IMR-90 (cell line): ENCODE data around the gene B4GALT5. TPM values are rescaled to one million over a fixed set of nuclear protein-coding genes. Genes with fewer than 3 reads are reported as not detected.

Experiments
- ATAC-seq: fragments of 200-7000 bp; cut with Tn5 transposase; 2 replicates; pipeline ENCODE4 v1.9.1; 2020; ENCODE audit warnings: low read depth, mild to moderate bottlenecking, moderate library complexity
- BruUV-seq: library from RNA; stranded (reverse); fragments of 400-500 nt; replicated peaks from 2 replicates; lab custom pipeline; 2021; lab: Mats Ljungman, UMichigan
- CTCF ChIA-PET: fragments of 300-600 bp; formaldehyde crosslinking; extraction: SDS; loops from one replicate; lab custom pipeline; 2021; ENCODE audit warnings: antibody characterized with exemption; lab: Yijun Ruan, JAX
- POLR2A ChIA-PET: fragments of 300-600 bp; sonication (Branson Sonifier 250); formaldehyde crosslinking; loops from one replicate; lab custom pipeline; 2022; ENCODE audit warnings: antibody characterized with exemption; ENCODE audit not compliant: unreplicated experiment; lab: Charles Lee
- DNase-seq: peaks from one replicate; pipeline ENCODE4 v3.0.0; 2013
- H2AFZ ChIP-seq: replicated peaks from 2 replicates; pipeline ENCODE3; 2013; ENCODE audit warnings: low read length, mild to moderate bottlenecking; ENCODE audit not compliant: poor library complexity
- H2AK5ac ChIP-seq: 2 replicates; pipeline ENCODE4 v1.6.1; 2013; ENCODE audit warnings: low read depth, low read length, inconsistent platforms
- H2AK9ac ChIP-seq: replicated peaks from 2 replicates; pipeline ENCODE3; 2013; ENCODE audit warnings: mild to moderate bottlenecking, low read depth, low read length, moderate library complexity; ENCODE audit not compliant: poor library complexity
- H2BK120ac ChIP-seq: 2 replicates; pipeline ENCODE4 v1.6.1; 2013; ENCODE audit warnings: low read depth, low read length, inconsistent platforms
- H2BK15ac ChIP-seq: 3 replicates; pipeline ENCODE4 v1.6.1; 2013; ENCODE audit warnings: low read depth, low read length, inconsistent platforms
- H2BK20ac ChIP-seq: 2 replicates; pipeline ENCODE4 v1.6.1; 2013; ENCODE audit warnings: low read depth, mild to moderate bottlenecking, inconsistent platforms, low read length, moderate library complexity
- H2BK5ac ChIP-seq: 2 replicates; pipeline ENCODE4 v1.6.1; 2013; ENCODE audit warnings: mild to moderate bottlenecking, low read depth, low read length, inconsistent platforms; ENCODE audit not compliant: poor library complexity, severe bottlenecking
- H3K14ac ChIP-seq: replicated peaks from 2 replicates; pipeline ENCODE4 v1.6.1; 2013; ENCODE audit warnings: low read depth, low read length, inconsistent platforms
- H3K18ac ChIP-seq: 2 replicates; pipeline ENCODE4 v1.6.1; 2013; ENCODE audit warnings: low read depth, low read length, control low read depth
- H3K23ac ChIP-seq: 2 replicates; pipeline ENCODE4 v1.6.1; 2013; ENCODE audit warnings: low read depth, low read length, inconsistent platforms
- H3K27ac ChIP-seq: 2 replicates; pipeline ENCODE4 v1.5.1; 2013; ENCODE audit warnings: mild to moderate bottlenecking, control low read depth, low read length; ENCODE audit not compliant: insufficient read depth
- H3K27me3 ChIP-seq: 2 replicates; pipeline ENCODE4 v1.6.1; 2013; ENCODE audit warnings: low read length; ENCODE audit not compliant: control insufficient read depth, insufficient read depth
- H3K36me3 ChIP-seq: 2 replicates; pipeline ENCODE4 v1.6.1; 2013; ENCODE audit warnings: low read length, mixed read lengths; ENCODE audit not compliant: control insufficient read depth, insufficient read depth
- H3K4ac ChIP-seq: 2 replicates; pipeline ENCODE4 v1.6.1; 2013; ENCODE audit warnings: low read depth, low read length, inconsistent platforms
- H3K4me1 ChIP-seq: 2 replicates; pipeline ENCODE4 v1.6.1; 2013; ENCODE audit warnings: low read length, mixed read lengths; ENCODE audit not compliant: control insufficient read depth, insufficient read depth
- H3K4me2 ChIP-seq: 2 replicates; pipeline ENCODE4 v1.6.1; 2013; ENCODE audit warnings: low read depth, mild to moderate bottlenecking, control low read depth, low read length, moderate library complexity
- H3K4me3 ChIP-seq: 2 replicates; pipeline ENCODE4 v1.5.1; 2013; ENCODE audit warnings: low read depth, mild to moderate bottlenecking, control low read depth, low read length, moderate library complexity; ENCODE audit not compliant: insufficient read depth
- H3K56ac ChIP-seq: 2 replicates; pipeline ENCODE4 v1.6.1; 2013; ENCODE audit warnings: low read length, inconsistent platforms; ENCODE audit not compliant: insufficient read depth; ENCODE audit errors: extremely low read depth
- H3K79me1 ChIP-seq, 2 experiments: 2 replicates each; pipeline ENCODE4 v1.6.1; 2013; ENCODE audit warnings: low read length in 2 of 2, inconsistent platforms in 1 of 2, low read depth in 1 of 2
- H3K9ac ChIP-seq: 2 replicates; pipeline ENCODE4 v1.6.1; 2013; ENCODE audit warnings: low read depth, low read length, control low read depth
- H3K9me1 ChIP-seq: 2 replicates; pipeline ENCODE4 v1.6.1; 2013; ENCODE audit warnings: low read length, inconsistent platforms; ENCODE audit not compliant: insufficient read depth
- H3K9me3 ChIP-seq: 2 replicates; pipeline ENCODE4 v1.6.1; 2013; ENCODE audit warnings: low read length; ENCODE audit not compliant: control insufficient read depth, insufficient read depth
- H4K20me1 ChIP-seq: 2 replicates; pipeline ENCODE4 v1.6.1; 2013; ENCODE audit warnings: low read length, inconsistent platforms; ENCODE audit not compliant: insufficient read depth
- H4K5ac ChIP-seq: 2 replicates; pipeline ENCODE4 v1.6.1; 2013; ENCODE audit warnings: mild to moderate bottlenecking, low read depth, low read length, control low read depth
- H4K8ac ChIP-seq, 2 experiments: 2 replicates each; pipeline ENCODE4 v1.6.1; 2013; ENCODE audit warnings: low read depth in 2 of 2, low read length in 2 of 2, control low read depth in 1 of 2, inconsistent platforms in 1 of 2
- H4K91ac ChIP-seq: 2 replicates; pipeline ENCODE4 v1.6.1; 2013; ENCODE audit warnings: low read depth, low read length, inconsistent platforms; ENCODE audit not compliant: insufficient read depth
- BHLHE40 ChIP-seq: fragments of 150-350 bp; IDR thresholded peaks from 2 replicates; pipeline ENCODE4 v1.6.1; 2016; ENCODE audit warnings: mild to moderate bottlenecking, low read depth, low read length
- CEBPB ChIP-seq: IDR thresholded peaks from 2 replicates; pipeline ENCODE4 v1.6.1; 2012; ENCODE audit warnings: low read depth, low read length, improper control_type of control experiment
- CHD1 ChIP-seq: IDR thresholded peaks from 2 replicates; pipeline ENCODE4 v1.6.1; 2012; ENCODE audit warnings: low read depth, low read length, improper control_type of control experiment
- CTCF ChIP-seq: conservative IDR thresholded peaks from 2 replicates; pipeline ENCODE4 v1.5.1; 2012; ENCODE audit warnings: mild to moderate bottlenecking, low read depth, low read length, improper control_type of control experiment
- ELK1 ChIP-seq: fragments of 150-350 bp; IDR thresholded peaks from 2 replicates; pipeline ENCODE4 v1.6.1; 2016; ENCODE audit warnings: low read depth, mild to moderate bottlenecking, low read length, moderate library complexity, borderline replicate concordance
- FOS ChIP-seq: fragments of 150-350 bp; IDR thresholded peaks from 2 replicates; pipeline ENCODE4 v1.6.1; 2016; ENCODE audit warnings: low read depth, low read length
- MAFK ChIP-seq: IDR thresholded peaks from 2 replicates; pipeline ENCODE4 v1.6.1; 2012; ENCODE audit warnings: low read depth, low read length, improper control_type of control experiment
- MAZ ChIP-seq: IDR thresholded peaks from 2 replicates; pipeline ENCODE4 v1.6.1; 2012; ENCODE audit warnings: low read depth, mild to moderate bottlenecking, low read length, improper control_type of control experiment, moderate library complexity, borderline replicate concordance
- MXI1 ChIP-seq: IDR thresholded peaks from 2 replicates; pipeline ENCODE4 v1.6.1; 2012; ENCODE audit warnings: low read depth, mild to moderate bottlenecking, low read length, moderate library complexity, borderline replicate concordance
- NFE2L2 ChIP-seq: fragments of 150-350 bp; IDR thresholded peaks from 2 replicates; pipeline ENCODE4 v1.6.1; 2016; ENCODE audit warnings: low read depth, mild to moderate bottlenecking, low read length
- POLR2A ChIP-seq: IDR thresholded peaks from 2 replicates; pipeline ENCODE4 v1.6.1; 2012; ENCODE audit warnings: mild to moderate bottlenecking, low read depth, low read length
- RAD21 ChIP-seq: IDR thresholded peaks from 2 replicates; pipeline ENCODE4 v1.6.1; 2012; ENCODE audit warnings: low read length, improper control_type of control experiment
- RCOR1 ChIP-seq: IDR thresholded peaks from 2 replicates; pipeline ENCODE4 v1.6.1; 2012; ENCODE audit warnings: mild to moderate bottlenecking, low read length, improper control_type of control experiment; ENCODE audit not compliant: insufficient replicate concordance
- RFX5 ChIP-seq: IDR thresholded peaks from 2 replicates; pipeline ENCODE4 v1.8.0; 2012; ENCODE audit warnings: low read depth, mild to moderate bottlenecking, low read length, moderate library complexity
- SMC3 ChIP-seq: fragments of 150-350 bp; IDR thresholded peaks from 2 replicates; pipeline ENCODE4 v1.6.1; 2016; ENCODE audit warnings: low read depth, mild to moderate bottlenecking, antibody characterized with exemption, low read length, moderate library complexity
- USF2 ChIP-seq: fragments of 150-350 bp; IDR thresholded peaks from 2 replicates; pipeline ENCODE4 v1.6.1; 2017; ENCODE audit warnings: mild to moderate bottlenecking, antibody characterized with exemption, low read length, low read depth
- WGBS, 2 experiments: methylation state at CpG; one replicate each; pipeline versions ENCODE4 v1.1.5 to v1.1.7; 2013; ENCODE audit warnings: missing lambda C conversion rate in 2 of 2; ENCODE audit not compliant: insufficient read length in 1 of 2; ENCODE audit errors: extremely low coverage in 2 of 2; 5-methylcytosine and 5-hydroxymethylcytosine counted together
- dilution Hi-C: fragments of 300-500 bp; cut with HindIII; formaldehyde crosslinking; loops from one replicate; pipeline ENCODE4 v1.14.3; 2018; ENCODE audit warnings: low sequenced_read_pairs; ENCODE audit not compliant: unreplicated experiment
- in situ Hi-C: fragments of 300-500 bp; cut with MboI; formaldehyde crosslinking; loops from 3 replicates; pipeline ENCODE4 v1.14.3; 2019; ENCODE audit warnings: low sequenced_read_pairs, inconsistent platforms, mixed read lengths
- intact Hi-C: fragments of 100-400 bp; cut with micrococcal nuclease; formaldehyde crosslinking; loops from 2 replicates; pipeline ENCODE4 v1.10.0; 2022
- polyA plus RNA-seq, 3 experiments: library from polyadenylated mRNA; depleted of rRNA; stranded (reverse); fragments of >200 nt; gene quantifications; 2 replicates each; pipeline ENCODE4 v1.2.3, GENCODE V29; 2012; ENCODE audit warnings: low replicate concordance in 1 of 3
- total RNA-seq: library from RNA; depleted of rRNA; stranded (reverse); fragments of >200 nt; gene quantifications from 2 replicates; pipeline ENCODE4 v1.2.3, GENCODE V29; 2012

B4GALT5 gene
- total and polyA plus RNA-seq, 2 of the 4 experiments (the other 2 are of a cell fraction), result 11.3 to 20.4 TPM

GRCh38 chr20:49682278-49682677 is 31.4 kb downstream of the B4GALT5 start:
- TF ChIP-seq NFE2L2 (no peak), CHD1 (no peak), RAD21 (no peak), ELK1 (no peak), MAFK (no peak), POLR2A (no peak), USF2 (no peak), CEBPB (no peak), FOS (no peak), BHLHE40 (no peak), RCOR1 (no peak), MAZ (no peak), CTCF (no peak), SMC3 (no peak), RFX5 (no peak), MXI1 (no peak)
- Histone ChIP-seq H3K4ac (no peak overlapping the region), H4K20me1 (peaks cover 60% of the 10 kb centered on the region), H3K56ac (no peak overlapping the region), H2BK5ac (no peak overlapping the region), H3K27me3 (no peaks in the 10 kb centered on the region), H3K9me3 (no peaks in the 10 kb centered on the region), H2AK5ac (no peak overlapping the region), H2BK20ac (no peak overlapping the region), H3K9ac (no peak overlapping the region), H2BK15ac (no peak overlapping the region), H3K4me1 (peaks cover 16% of the 10 kb centered on the region), H3K27ac (no peak overlapping the region), H3K14ac (no peak overlapping the region), H4K91ac (no peak overlapping the region), H2AFZ (no peak overlapping the region), H3K36me3 (no peaks in the 10 kb centered on the region), H3K4me2 (no peak overlapping the region), H2BK120ac (no peak overlapping the region), H4K5ac (no peak overlapping the region), H2AK9ac (no peak overlapping the region), H3K4me3 (no peak overlapping the region), H3K79me1 (peaks cover 31 to 89% of the 10 kb centered on the region in 2 experiments), H4K8ac (no peak overlapping the region), H3K23ac (no peak overlapping the region), H3K18ac (no peak overlapping the region), H3K9me1 (peaks cover 32% of the 10 kb centered on the region)
- CTCF ChIA-PET, result no interaction called here
- WGBS, 2 experiments, result 88% methylated on average over 7 of the region's 8 CpGs; no CpG with 5 or more reads in 1 of the 2 experiments
- no peak for DNase-seq
- POLR2A ChIA-PET, result no interaction called here
- dilution Hi-C loops, result no loop called here
- no TSS peak for BruUV-seq
- in situ Hi-C loops, result no loop called here
- ATAC-seq, result no peak
- intact Hi-C loops, result no loop called here
